ENCODE results near the gene AMPD1. TPM values are rescaled to one million over a fixed set of nuclear protein-coding genes. Genes with fewer than 3 reads are reported as not detected.
A peak's percentile ranks its signal among the peaks of the same experiment; 100 is the strongest.

AMPD1 gene
- total and polyA plus RNA-seq, 2 of the 13 experiments (the other 11 are each of a cell fraction or from before 2014, with no cell fraction given) = not detected

DNA sequence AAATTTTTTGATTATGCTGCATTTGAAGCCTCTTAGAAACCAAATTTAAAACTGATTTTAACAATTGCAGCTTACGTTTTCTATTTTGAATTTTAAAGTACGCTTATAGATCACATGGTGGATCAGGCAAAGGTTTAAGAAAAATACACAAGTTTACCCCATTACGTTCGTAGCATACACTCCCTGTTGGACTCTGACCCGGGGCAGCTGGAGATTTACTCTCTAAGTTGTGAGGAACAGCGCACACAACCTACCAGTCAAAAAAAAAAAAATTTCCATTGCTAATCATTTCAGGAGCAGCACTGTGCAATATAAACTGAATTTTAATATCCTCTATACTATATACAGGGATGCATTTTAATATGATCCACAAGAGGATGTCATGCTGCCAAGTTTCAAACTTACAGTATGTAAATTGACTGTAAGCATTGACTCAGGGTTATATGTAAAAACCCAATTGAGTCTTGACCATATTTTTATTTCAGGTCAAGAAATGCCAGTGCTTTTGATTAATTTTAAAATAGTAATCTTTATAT, 42.0 kb upstream of the AMPD1 start:
- peaks cover 2% of the 10 kb centered on the region for H4K20me1 ChIP-seq (ENCODE audit: insufficient read depth, low read length)
- peak overlapping the region; percentile 28 for H3K27ac ChIP-seq (ENCODE audit: extremely low read length, insufficient read depth, low read length)
- in situ Hi-C loops (cut with HindIII; ENCODE audit: extremely low pct_ligation_motif_present, low pct_unique_long_range_greater_than_20kb) = no loop called here
- H2AFZ ChIP-seq (ENCODE audit: low read length) = no peak overlapping the region
- DNase-seq (ENCODE audit: low spot score) = no peak
- no peak overlapping the region for H3K4me2 ChIP-seq (ENCODE audit: low read depth, low read length)
- no peak overlapping the region for H3K4me3 ChIP-seq (replicated peaks in 1 of 3; ENCODE audit: insufficient read depth in 1 of 3, low read depth in 2 of 3, low read length in 3 of 3)
- H3K27me3 ChIP-seq (ENCODE audit: control insufficient read depth in 1 of 2, insufficient read depth in 2 of 2, low read length in 2 of 2) = no peaks in the 10 kb centered on the region; a peak in 1 of 5 replicates
- POLR2A ChIA-PET = no interaction called here
- FAIRE-seq = no peak
- peak; percentile 67 for ATAC-seq
- peaks cover 50% of the 10 kb centered on the region for H3K79me2 ChIP-seq (ENCODE audit: insufficient read depth, low read length)
- no peak for TF ChIP-seq ZBTB20 (CRISPR knock-in tag; IDR thresholded peaks at IDR 0.05; ENCODE audit: borderline replicate concordance, low read depth)
- TF ChIP-seq HNF4A (CRISPR knock-in tag; IDR thresholded peaks at IDR 0.05) = peak; percentile 42; the same call in 1 of the 2 replicates
- CTCF ChIA-PET (ENCODE audit: low intra/inter-chr PET ratio, low total read pairs) = no interaction called here
- intact Hi-C loops (cut with micrococcal nuclease; ENCODE audit: unreplicated experiment) = loop anchor here (5.0 kb wide), 1 partner anchor 1295 kb away; no protein-coding TSS in a partner anchor
- H3K36me3 ChIP-seq (replicated peaks in 1 of 2; ENCODE audit: control insufficient read depth in 1 of 2, insufficient read depth in 2 of 2, low read length in 2 of 2) = peaks cover 18 to 75% of the 10 kb centered on the region in 2 experiments
- BruUV-seq (replicated peaks) = no TSS peak
- H3K9me3 ChIP-seq (ENCODE audit: low read length) = no peaks in the 10 kb centered on the region
- WGBS (ENCODE audit: low lambda C conversion rate) = 67% methylated on average over 6 of the region's 6 CpGs
- no peak overlapping the region for H3K9ac ChIP-seq (ENCODE audit: insufficient read depth, low read depth, low read length)
- H3K4me1 ChIP-seq (ENCODE audit: insufficient read depth, low read length) = peaks cover 20% of the 10 kb centered on the region

GRCh38 chr1:114735479-114735878, 40.1 kb upstream of the AMPD1 start:
- ChIA-PET CTCF (ENCODE audit: low intra/inter-chr PET ratio, low total read pairs) (no interaction called here), POLR2A (no interaction called here)
- intact Hi-C loops (cut with micrococcal nuclease; ENCODE audit: unreplicated experiment) = loop anchor here (5.0 kb wide), 1 partner anchor 1297 kb away; no protein-coding TSS in a partner anchor
- Histone ChIP-seq H3K36me3 (replicated peaks in 1 of 2; ENCODE audit: control insufficient read depth in 1 of 2, insufficient read depth in 2 of 2, low read length in 2 of 2) (peaks cover 14 to 83% of the 10 kb centered on the region in 2 experiments), H3K27ac (ENCODE audit: extremely low read length, insufficient read depth, low read length) (no peak overlapping the region), H3K27me3 (ENCODE audit: control insufficient read depth in 1 of 2, insufficient read depth in 2 of 2, low read length in 2 of 2) (no peaks in the 10 kb centered on the region; a peak in 1 of 5 replicates), H3K4me1 (ENCODE audit: insufficient read depth, low read length) (peaks cover 20% of the 10 kb centered on the region), H4K20me1 (ENCODE audit: insufficient read depth, low read length) (no peaks in the 10 kb centered on the region; the same call in 1 of the 2 replicates), H3K4me3 (replicated peaks in 1 of 3; ENCODE audit: insufficient read depth in 1 of 3, low read depth in 2 of 3, low read length in 3 of 3) (no peak overlapping the region), H3K79me2 (ENCODE audit: insufficient read depth, low read length) (peaks cover 31% of the 10 kb centered on the region), H3K9me3 (ENCODE audit: low read length) (no peaks in the 10 kb centered on the region), H3K9ac (ENCODE audit: insufficient read depth, low read depth, low read length) (no peak overlapping the region), H2AFZ (ENCODE audit: low read length) (no peak overlapping the region), H3K4me2 (ENCODE audit: low read depth, low read length) (no peak overlapping the region)
- DNase-seq (ENCODE audit: low spot score) (no peak), ATAC-seq (no peak), FAIRE-seq (no peak)
- in situ Hi-C loops (cut with HindIII; ENCODE audit: extremely low pct_ligation_motif_present, low pct_unique_long_range_greater_than_20kb) = no loop called here
- TF ChIP-seq GPN1 (CRISPR knock-in tag; IDR thresholded peaks at IDR 0.05; ENCODE audit: borderline replicate concordance) (no peak), MLLT10 (CRISPR knock-in tag; IDR thresholded peaks at IDR 0.05) (no peak), MATR3 (CRISPR knock-in tag; IDR thresholded peaks at IDR 0.05) (no peak), ZNF530 (CRISPR knock-in tag; IDR thresholded peaks at IDR 0.05; ENCODE audit: low read depth) (no peak), ATF4 (CRISPR knock-in tag; IDR thresholded peaks at IDR 0.05) (no peak), ZGPAT (CRISPR knock-in tag; IDR thresholded peaks at IDR 0.05) (no peak), DNMT1 (CRISPR knock-in tag; IDR thresholded peaks at IDR 0.05) (no peak), ZNF780A (CRISPR knock-in tag; IDR thresholded peaks at IDR 0.05) (no peak), HNRNPH1 (optimal IDR thresholded peaks at IDR 0.05; ENCODE audit: low read depth, low read length) (no peak), RXRB (CRISPR knock-in tag; IDR thresholded peaks at IDR 0.05; ENCODE audit: borderline replicate concordance) (no peak), MAFK (conservative IDR thresholded peaks at IDR 0.05 in 1 of 2, IDR thresholded peaks at IDR 0.05 in 1 of 2; ENCODE audit: low read length in 2 of 2) (no peak)
- TF ChIP-seq, protein P1, sequence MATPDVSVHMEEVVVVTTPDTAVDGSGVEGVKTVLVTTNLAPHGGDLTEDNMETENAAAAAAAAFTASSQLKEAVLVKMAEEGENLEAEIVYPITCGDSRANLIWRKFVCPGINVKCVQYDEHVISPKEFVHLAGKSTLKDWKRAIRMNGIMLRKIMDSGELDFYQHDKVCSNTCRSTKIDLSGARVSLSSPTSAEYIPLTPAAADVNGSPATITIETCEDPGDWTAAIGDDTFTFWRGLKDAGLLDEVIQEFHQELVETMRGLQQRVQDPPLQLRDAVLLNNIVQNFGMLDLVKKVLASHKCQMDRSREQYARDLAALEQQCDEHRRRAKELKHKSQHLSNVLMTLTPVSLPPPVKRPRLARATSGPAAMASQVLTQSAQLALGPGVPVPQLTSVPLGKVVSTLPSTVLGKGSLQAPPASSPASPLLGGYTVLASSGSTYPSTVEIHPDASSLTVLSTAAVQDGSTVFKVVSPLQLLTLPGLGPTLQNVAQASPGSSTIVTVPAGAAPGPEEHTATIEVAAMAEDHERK (CRISPR knock-in tag; IDR thresholded peaks at IDR 0.05; ENCODE audit: low read depth) = no peak
- WGBS (ENCODE audit: low lambda C conversion rate) = 100% methylated on average over 1 of the region's 1 CpG
- no TSS peak for BruUV-seq (replicated peaks)
